Skin of body (tissue), 2 donors: Measurements from ENCODE around the gene BOLA1. TPM values are rescaled to one million over a fixed set of nuclear protein-coding genes. Genes with fewer than 3 reads are reported as not detected.
"Not testable (repeated sequence)": the region's sequence is repeated elsewhere in the genome, so short reads cannot be mapped to it uniquely, and the experiment has no call there.

Source experiments
- DNase-seq: peaks from one replicate; lab custom pipeline; 2025; lab: John Stamatoyannopoulos, UW
- total RNA-seq: library from RNA; depleted of rRNA; stranded (reverse); fragments of >200 nt; gene quantifications from one replicate; pipeline ENCODE4 v1.2.3, GENCODE V29; 2014

The BOLA1 gene
- total RNA-seq, 1 donor from 2014 or later = 10.9 TPM

DNA sequence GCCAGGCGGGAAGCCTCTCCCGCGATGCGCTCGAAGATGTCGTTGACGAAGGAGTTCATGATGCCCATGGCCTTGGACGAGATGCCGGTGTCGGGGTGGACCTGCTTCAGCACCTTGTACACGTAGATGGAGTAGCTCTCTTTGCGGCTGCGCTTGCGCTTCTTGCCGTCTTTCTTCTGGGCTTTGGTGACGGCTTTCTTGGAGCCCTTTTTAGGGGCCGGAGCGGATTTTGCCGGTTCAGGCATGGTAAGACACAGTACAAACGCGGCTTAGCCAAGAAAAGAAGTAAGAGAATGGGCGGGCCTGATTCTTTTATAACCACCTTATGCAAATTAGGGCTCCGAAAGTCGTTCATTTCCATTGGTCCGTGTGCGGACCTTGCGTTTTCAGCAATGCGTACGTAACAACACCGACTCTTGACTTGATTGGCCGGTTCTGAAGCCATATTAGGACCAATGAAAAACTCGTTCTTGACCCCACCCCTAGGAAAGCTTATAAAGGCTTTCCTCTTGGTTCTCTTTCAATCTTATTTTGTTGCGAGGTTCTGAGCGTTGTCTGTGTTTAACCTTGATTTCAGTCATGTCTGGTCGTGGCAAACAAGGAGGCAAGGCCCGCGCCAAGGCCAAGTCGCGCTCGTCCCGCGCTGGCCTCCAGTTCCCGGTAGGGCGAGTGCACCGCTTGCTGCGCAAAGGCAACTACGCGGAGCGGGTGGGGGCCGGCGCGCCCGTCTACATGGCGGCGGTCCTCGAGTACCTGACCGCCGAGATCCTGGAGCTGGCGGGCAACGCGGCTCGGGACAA lies 12.8 kb upstream of the BOLA1 start:
- DNase-seq = peak; percentile 99

DNA sequence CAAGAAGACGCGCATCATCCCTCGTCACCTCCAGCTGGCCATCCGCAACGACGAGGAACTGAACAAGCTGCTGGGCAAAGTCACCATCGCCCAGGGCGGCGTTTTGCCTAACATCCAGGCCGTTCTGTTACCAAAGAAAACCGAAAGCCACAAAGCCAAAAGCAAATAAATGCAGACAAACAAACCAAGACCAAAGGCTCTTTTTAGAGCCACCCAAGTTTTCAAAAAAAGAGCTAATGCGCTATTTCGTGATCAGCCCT lies 12.2 kb upstream of the BOLA1 start:
- not testable (repeated sequence) for DNase-seq

DNA sequence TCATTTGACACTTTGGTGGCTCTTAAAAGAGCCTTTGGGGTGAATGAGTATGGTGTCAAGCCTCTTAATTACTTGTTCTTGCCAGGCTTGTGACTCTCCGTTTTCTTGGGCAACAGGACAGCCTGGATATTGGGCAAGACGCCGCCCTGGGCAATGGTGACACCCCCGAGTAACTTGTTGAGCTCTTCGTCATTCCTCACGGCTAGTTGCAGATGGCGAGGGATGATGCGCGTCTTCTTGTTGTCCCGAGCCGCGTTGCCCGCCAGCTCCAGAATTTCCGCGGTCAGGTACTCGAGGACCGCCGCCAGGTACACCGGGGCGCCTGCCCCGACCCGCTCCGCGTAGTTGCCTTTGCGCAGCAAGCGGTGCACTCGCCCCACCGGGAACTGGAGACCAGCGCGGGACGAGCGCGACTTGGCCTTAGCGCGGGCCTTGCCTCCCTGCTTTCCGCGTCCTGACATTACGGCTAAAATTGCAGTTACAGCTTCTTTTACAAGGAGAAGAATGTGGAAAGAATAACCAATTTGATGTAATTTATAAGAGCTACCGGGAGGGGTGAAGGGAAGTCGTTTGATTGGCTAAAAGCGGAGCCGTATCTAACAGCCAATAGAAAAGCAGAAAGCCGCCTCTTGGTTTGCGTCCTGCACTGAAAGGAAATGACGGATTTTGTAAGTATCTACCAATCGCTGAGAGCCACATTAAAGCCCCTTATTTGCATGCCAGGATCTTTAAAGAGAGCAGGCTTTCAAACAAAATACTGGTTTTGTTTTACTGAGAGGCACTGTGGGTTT lies 11.7 kb upstream of the BOLA1 start:
- DNase-seq = peak; percentile 99

DNA sequence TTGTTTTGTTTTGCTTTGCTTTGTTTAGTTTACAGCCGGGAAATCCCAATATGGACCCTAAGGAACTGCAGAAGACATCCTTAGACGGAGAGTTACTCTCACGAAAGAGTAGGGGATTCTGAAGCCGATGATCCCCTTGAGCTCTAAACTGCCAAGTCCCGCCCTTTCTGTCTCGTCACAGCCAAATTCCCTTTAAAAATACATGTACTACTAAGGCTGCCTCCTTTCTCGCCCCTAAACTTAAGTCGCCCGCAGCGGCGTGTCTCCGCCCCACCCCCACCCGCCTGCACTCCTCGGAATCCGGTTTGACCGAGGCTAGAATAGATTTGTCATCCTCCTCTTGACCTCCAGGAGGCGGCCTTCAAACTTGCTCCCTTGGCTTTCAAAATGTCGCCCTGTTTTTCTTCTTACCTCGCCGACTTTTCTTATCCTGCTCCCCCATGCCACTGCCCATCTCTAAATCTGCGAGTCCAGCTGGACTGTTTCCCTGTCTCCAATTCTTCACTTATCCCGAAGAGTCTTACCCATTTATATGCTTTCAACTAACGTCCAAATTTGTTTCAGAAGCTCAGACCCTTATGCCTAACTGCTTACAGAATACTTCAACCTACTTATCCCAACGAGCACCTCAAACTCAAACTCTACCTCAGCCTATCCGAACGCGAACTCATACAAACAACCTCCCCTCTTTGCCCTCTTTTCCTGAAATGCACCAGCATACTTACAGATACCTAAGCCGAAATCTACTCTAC lies 10.9 kb upstream of the BOLA1 start:
- DNase-seq = peak; percentile 95

DNA sequence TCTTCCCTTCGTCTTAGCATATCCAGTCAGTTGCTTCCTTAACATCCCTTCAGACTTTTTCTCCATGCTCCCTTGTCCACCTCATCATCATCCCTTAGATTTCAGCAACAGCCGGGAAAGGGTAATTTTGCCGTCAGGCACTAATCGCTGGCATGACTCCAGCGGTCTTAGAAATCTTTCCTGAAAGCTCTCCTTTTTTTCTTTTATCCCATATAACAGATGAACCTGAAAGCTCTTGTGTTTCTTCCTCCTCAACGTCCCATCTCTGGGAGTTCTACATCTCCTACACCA lies 10.4 kb upstream of the BOLA1 start:
- no peak for DNase-seq

DNA sequence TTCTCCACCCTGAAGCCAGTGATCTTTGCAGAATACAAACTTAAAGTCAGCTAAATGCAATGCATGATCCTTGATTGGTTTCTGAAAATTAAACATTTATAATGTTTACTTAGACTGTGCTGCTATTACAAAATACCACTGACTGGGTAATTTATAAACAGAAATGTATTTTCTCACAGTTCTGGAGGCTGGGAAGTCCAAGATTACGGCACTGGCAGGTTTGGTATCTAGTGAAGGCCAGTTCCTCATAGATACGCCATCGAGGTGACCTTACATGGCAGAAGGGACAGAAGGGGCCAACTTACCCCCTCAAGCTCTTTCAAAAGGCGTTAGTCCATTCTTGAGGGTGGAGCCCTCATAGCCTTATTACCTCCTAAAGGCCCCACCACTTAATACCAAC lies 2.8 kb upstream of the BOLA1 start:
- DNase-seq = no peak

DNA sequence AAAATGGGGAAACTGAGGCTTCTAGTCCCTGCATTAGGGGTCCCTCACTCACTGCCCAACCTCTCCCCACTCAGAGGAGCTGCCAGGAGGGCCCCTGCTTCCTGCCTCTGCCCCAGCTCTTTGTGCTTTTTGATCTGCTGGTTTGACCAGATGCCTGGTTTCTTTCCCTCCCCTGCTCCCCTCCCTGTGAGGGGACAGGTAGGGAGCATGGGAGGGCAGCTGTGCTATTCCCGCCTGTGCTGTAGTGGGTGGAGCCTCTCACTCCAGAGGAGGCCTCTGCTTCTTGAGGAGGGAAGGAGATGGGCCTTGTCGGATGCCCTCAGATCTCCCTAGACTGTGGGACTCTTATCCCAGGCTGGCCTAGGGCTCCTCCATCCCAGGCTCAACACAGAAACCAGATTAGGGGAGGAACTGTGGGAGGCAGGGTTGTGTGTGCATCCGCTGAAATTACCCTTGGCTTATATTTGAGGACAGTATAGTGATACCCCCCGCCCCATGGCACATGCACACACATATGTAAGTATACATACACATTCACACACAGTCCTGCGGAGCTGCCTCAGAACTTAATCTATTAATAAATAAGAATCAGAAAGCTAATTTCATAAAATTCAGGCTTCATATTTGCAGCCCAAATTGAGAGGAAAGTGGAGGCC lies 4.6 kb downstream of the BOLA1 start:
- DNase-seq = no peak

DNA sequence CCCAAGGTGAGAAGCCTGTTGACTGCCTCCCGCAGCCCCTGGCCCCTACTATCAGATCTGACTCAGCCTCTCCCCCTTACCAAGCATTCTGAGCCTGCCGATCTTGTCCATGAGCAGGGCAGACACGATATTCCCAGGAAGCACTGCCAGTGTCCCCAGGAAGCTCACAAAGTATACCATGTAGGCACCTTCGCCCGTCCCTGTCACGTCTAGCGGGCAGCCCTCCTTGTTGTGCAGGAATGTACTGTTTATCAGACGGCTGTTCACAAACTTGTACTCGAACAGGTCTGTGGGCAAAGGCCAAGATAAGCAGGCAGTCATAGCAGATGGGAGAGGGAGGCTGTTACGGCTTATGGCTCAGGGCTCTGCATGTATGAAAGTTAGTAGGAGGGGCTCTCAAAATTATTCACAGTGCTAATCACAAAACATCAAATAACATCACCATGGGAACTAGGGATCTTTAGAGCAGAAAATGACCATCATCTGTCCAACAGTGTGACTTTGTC lies 7.3 kb downstream of the BOLA1 start:
- DNase-seq = no peak

DNA sequence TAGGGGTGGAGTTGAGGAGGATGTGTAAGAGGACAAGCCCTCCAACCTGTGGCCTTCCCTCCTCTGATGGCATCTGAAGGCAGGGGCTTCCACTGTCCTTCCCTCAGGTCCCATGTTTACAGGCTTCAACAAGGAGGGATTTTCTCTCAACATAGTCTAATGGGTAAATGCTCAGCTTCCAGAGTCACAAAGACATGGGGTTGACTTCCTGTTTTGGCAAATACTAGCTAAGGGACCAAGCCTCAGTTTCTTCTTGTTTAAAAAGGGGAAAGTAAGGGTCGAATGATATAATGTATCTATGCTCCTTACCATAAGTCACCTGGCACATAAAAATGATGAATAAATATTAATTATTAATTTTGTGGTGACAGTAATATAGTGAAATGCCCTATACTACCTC lies 15.2 kb downstream of the BOLA1 start:
- DNase-seq = no peak

DNA sequence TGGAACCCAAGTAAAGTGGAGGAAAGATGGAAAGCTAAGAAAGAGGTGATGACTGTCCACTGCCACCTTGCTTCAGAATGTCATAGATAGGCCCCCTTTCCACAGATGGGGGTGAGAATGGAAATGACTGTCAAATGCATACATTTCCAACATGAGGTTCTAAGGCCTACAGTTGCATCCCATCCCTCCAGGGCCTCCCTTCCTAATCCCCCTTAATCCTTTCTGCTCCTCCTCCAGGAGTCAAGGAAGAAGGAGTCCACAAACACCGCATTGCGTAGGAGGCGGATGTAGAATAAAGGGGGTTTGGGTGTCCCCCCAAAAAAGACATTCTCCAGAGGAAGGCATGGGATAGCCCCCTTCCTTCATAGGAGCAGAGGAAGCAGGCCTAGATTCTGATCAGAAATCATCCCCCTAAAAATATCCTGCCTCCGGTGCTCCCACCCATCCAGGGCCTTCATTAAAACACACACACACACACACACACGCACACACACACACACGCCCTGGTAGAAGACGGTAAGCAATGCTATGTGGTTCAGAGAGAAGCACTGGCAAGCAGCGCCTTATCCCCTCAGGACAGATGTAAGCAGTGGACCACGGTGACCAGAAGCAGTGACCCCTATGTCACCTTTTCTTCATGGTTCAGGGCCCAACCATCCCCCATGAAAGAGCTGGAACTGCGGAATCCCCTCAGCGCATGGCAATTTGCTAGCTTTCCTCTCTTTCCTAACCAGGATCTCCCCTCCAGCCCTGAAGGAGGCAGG lies 16.2 kb downstream of the BOLA1 start:
- no peak for DNase-seq

DNA sequence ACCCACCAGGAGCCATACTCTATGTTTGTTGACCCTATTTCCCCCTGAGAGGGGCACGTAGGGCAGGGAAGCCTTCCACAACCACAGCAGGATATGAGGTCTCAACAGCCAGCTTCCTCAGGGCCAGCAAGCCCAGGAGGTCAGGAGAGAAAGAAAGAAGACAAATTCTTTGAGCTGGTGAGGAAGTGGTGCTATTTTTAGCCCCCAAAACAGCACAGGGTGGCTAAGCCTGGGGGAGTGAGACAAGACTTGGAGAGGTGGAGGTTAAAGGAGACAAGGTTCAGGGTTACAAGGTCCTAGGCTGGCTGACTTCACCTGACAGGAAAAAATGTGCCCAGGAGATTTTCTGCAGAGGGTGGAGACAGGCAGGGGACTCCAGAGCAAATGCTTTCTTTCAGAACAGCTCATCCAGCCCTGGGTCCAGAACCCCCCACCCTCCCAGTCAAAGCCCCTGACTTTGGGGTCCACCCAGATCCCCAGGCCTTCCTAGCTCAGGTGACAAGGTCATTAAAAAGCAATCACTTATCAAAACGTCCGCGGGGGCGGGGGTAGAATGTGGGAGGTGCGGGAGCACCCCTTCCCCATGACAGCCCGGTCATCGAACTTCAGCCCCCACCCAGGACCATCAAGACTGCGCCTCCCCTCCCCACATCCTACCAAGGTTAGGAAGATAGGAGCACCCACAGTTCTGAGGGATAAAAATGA lies 17.0 kb downstream of the BOLA1 start:
- no peak for DNase-seq

DNA sequence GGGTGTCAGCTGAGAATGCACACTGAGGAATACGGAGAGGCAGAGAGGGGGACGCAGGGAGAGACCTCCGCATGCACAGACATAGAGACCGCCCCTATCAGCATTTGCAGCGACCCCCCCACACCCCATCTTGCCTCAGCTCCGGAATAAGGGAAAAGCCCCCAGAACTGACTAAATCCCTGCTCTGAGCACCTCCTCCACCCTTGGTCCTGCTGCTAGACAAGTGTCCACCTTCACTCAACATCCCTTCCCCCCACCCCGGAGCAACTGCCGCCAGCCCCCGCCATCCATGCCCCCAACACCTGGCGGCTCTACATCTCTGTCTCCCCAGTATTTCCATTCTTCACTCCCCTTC lies 17.5 kb downstream of the BOLA1 start:
- no peak for DNase-seq

DNA sequence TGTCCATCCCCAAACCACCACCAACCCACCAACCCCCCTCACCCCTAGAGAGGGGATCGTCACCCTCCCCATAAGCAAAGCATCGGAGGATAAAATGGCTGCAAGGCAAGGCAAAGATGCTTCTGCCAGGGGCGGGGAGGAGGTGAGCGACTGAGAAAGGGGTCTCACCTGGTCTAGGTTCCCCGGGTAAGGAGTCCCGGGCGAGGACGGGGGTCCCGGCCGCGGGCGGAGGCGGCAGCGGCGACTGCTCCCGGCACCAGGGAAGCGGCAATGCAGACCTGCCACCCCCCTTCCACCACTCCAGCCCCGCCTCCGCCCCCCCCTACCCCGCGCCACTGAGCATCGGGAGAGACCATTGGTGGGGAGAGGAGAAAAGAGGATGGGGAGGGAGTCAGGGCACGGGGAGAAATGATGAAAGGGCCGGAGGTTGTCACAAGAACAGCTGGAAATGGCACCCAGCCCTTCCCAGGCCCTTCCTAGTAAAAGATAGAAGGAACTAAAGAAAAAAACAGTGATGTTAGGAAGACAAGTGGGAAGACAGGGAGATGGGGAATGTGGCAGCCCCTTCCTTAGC lies 18.3 kb downstream of the BOLA1 start, which contains the start of gene SV2A:
SV2A (minus strand) TSS at position 274 of the 574 bp plus-strand sequence. CDS start 4,004 bp downstream, outside the sequence.
- DNase-seq = no peak

DNA sequence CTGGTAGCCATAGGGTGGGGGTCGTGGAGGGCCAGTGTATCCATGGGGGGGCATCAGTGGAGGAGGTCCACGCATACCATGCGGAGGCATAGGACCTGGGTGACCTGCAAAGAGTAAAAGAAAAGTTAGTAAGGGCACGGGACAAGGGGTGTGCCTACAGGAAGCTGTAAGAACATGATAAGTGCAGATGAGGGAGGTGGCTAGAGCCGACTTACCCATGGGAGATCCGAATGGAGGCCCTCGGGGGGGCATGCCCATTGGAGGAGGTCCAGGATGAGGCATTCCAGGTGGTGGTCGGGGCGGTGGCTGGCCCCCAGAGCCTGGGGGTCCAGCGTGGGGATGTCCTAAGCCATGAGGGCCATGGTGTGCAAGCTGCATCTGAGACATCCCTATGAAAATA lies 24.3 kb downstream of the BOLA1 start:
- DNase-seq = no peak

DNA sequence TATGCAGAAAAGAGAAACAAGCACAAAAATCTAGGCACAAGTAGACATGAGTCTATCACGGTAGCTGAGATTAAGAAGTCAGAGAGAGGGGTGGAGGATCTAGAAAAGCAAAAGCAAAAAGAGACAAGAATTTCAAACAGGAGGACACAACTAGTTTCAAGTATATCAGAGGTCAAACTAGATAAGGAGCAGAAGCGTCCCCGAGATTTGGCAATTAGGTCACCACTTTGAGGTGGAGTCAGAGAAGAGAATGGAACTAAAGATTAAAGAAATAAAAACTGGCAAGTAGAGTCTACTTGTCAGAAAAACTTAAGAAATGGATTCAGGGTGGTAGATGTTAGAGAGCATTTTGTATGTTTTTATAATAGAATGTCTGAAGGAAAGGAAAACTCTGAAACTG lies 26.0 kb downstream of the BOLA1 start:
- DNase-seq = no peak

DNA sequence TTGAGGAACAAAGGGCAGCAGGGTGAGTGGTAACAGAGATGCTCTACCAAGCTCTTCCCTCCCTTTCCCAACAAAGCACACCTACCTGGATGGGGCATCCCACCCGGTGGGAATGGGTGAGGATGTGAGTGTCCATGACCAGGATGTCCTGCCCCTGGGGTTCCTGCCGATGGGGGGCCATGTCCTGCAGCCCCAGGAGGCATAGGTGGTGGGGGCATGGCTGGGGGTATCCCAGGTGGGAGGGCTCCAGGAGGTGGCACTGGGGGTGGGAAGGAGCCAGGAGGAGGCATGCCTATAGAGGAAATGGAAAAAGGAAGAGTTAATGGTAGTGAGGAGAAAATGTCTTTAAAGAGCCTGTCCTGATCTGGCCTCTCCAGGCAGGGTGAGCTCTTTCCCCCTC lies 26.4 kb downstream of the BOLA1 start:
- no peak for DNase-seq

DNA sequence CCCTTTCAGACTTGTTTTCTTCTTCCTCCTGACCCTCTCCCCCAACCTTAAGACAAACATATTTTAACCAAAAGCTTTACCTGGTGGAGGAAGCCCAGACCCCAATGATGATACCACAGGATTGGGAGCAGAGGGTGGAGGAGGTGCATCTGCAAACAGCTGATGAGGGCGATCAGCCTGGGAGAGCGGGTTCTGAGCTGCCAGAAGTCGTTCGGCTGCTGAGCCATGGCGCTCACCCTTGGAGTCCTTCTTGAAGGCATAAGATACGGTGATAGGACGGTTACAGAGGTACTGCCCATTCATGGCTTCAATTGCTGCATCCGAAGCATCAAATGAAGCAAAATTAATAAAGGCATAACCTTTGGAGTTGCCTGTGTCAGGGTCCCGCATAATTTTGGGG lies 26.9 kb downstream of the BOLA1 start:
- no peak for DNase-seq

DNA sequence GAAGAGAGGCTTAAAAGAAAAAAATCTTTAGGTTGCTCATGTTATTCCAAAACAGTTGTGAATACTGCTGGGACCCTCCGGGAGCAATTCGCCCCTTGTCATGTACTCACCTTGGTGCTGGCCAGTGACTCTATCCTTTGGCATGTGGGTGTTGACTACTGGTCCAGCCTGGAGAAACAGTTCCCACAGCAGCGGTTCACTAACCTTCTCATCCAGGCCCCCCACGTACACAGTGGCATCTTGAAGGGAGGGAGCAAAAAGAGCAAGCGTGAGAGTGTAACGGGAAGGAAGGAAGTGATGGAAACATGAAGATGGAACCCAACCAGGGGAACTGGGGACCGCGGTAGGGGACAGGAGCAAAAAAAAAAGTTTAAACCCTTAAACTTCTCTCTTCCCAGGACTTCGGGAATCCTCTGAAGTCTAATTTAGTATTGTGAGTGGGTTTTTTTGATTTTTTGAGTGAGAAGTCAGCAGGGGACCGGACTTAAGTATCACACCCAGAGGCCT lies 27.7 kb downstream of the BOLA1 start:
- DNase-seq = no peak

DNA sequence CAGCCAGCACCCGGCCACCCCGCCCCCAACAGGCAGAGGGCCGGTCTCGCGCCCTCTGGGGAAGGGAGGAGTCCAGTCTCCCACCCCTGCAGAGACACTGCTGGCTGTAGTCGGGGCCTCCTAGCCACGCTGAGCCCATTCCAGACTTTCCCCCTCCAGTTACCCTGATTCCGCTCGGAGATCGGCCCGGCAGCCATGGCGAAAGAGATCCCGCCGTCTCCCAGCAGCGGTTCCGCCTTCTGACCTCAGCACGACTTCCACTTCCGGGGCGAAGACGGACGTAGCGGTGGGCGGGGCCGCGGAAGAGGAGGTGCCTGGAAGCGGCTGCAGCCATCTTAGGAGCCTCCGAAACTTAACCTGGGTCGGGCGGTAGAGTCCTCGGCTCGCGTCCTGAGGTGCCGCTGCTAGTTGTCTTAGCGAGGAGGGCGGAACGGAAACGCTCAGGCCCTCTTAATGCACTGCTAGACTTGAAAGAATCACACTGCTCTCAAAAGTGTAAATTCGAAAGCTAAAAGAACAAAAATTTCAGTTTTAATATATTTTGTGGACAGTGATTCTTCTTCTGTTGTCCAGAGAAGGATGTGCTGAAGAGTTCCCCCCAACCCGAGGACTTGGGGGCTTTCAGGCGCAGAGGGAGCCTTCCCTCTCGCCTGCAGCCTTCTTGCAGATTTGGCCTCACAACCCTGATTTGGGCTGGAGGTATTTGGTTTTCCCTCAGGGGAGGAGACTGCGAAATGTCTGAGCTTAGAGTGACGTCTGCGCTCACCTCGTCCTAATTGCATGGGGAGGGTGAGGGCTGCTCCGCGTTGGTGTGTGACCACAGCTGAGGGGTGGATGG lies 28.4 kb downstream of the BOLA1 start, which contains the start of gene SF3B4:
SF3B4 (minus strand) TSS at position 241 of the 838 bp plus-strand sequence; CDS start at position 197, 44 bp downstream.
- peak; percentile 89 for DNase-seq
